ENCODE data around the gene SERPINA3.

DNA sequence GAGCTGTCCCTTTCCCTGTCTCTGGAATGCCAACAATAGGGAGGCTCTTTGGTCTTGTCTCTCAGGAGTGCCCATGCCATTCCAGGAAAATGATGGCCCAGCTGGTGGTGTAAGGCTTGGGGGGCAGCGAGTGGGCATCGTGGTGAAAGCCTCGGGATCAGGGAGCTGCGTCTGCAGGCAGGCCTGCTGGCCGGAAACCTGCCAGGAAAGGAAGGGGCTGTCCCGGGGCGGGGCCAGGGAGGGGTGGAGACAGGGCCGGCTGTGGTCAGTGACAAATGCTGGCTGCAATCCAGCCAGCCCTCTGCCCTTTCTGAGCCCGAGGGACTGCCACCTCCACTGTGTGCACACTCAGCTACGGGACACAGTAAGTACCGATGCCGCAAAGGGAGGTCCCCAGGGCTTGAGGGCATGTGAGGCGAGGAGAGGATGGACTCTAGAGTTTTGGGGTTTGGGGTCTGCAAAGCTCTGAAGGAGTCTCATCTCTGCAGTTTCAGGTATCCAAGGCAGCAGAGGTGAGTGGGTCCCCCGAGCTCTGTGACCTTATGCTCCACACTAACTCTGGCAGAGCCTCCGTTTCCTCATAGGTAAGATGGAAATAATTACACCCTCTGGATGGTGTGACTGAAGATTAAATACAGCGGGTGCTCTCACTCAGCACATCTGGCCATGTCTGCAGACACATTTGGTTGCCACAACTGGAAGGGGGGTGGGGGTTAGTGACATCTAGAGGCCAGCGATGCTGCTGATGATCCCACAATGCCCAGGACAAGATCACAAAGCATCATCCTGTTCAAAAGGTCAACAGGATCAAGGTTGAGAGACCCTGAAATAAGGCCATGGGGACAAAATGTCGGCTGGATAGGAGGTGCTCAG lies 30.8 kb upstream of the SERPINA3 start, which contains the start of gene SERPINA5:
- TF ChIP-seq, protein P1, sequence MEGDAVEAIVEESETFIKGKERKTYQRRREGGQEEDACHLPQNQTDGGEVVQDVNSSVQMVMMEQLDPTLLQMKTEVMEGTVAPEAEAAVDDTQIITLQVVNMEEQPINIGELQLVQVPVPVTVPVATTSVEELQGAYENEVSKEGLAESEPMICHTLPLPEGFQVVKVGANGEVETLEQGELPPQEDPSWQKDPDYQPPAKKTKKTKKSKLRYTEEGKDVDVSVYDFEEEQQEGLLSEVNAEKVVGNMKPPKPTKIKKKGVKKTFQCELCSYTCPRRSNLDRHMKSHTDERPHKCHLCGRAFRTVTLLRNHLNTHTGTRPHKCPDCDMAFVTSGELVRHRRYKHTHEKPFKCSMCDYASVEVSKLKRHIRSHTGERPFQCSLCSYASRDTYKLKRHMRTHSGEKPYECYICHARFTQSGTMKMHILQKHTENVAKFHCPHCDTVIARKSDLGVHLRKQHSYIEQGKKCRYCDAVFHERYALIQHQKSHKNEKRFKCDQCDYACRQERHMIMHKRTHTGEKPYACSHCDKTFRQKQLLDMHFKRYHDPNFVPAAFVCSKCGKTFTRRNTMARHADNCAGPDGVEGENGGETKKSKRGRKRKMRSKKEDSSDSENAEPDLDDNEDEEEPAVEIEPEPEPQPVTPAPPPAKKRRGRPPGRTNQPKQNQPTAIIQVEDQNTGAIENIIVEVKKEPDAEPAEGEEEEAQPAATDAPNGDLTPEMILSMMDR (IDR thresholded peaks at IDR 0.05), result no peak
- TF ChIP-seq POLR2A (IDR thresholded peaks at IDR 0.05), result no peak

Data from ovary (tissue), 3 donors.